Duodenal mucosa (tissue), 2 donors: ENCODE results near the gene CADPS2.

ENCODE experiments used
- H3K27ac ChIP-seq: one replicate; pipeline ENCODE4 v1.7.0; 2013; ENCODE audit warnings: low read depth, low read length
- H3K27me3 ChIP-seq, 2 donors: one replicate each; pipeline ENCODE4 v1.7.0; 2013; ENCODE audit warnings: low read length in 2 of 2, control low read depth in 1 of 2; ENCODE audit not compliant: insufficient read depth in 2 of 2, control insufficient read depth in 1 of 2
- H3K36me3 ChIP-seq, 2 donors: one replicate each; pipeline ENCODE4 v1.7.0; 2013; ENCODE audit warnings: low read length in 2 of 2, control low read depth in 1 of 2; ENCODE audit not compliant: insufficient read depth in 2 of 2, control insufficient read depth in 1 of 2
- H3K4me1 ChIP-seq, 2 donors: one replicate each; pipeline ENCODE4 v1.7.0; 2013; ENCODE audit warnings: low read length in 2 of 2, control low read depth in 1 of 2; ENCODE audit not compliant: insufficient read depth in 2 of 2, control insufficient read depth in 1 of 2
- H3K4me3 ChIP-seq, 2 donors: one replicate each; pipeline ENCODE4 v1.7.0; 2013; ENCODE audit warnings: low read length in 2 of 2, low read depth in 1 of 2
- H3K9ac ChIP-seq, 2 donors: one replicate each; pipeline ENCODE4 v1.7.0; 2013; ENCODE audit warnings: low read length in 2 of 2, low read depth in 1 of 2
- H3K9me3 ChIP-seq, 2 donors: one replicate each; pipeline ENCODE4 v1.7.0; 2013; ENCODE audit warnings: low read length in 2 of 2, control low read depth in 1 of 2; ENCODE audit not compliant: control insufficient read depth in 1 of 2

The CADPS2 gene

GRCh38 chr7:122430710-122431109, 455.6 kb downstream of the CADPS2 start:
- H3K4me1 ChIP-seq: no peaks in the 10 kb centered on the region
- no peaks in the 10 kb centered on the region for H3K36me3 ChIP-seq
- H3K27ac ChIP-seq: no peak overlapping the region
- H3K9me3 ChIP-seq: no peaks in the 10 kb centered on the region
- H3K27me3 ChIP-seq: no peaks in the 10 kb centered on the region
- H3K9ac ChIP-seq: no peak overlapping the region
- no peak overlapping the region for H3K4me3 ChIP-seq

- Histone ChIP-seq H3K27ac (no peak overlapping the region), H3K27me3 (no peaks in the 10 kb centered on the region), H3K4me3 (no peak overlapping the region), H3K9me3 (no peaks in the 10 kb centered on the region), H3K4me1 (no peaks in the 10 kb centered on the region), H3K9ac (no peak overlapping the region), H3K36me3 (no peaks in the 10 kb centered on the region)
Measured at GRCh38 chr7:122429926-122430325, 456.3 kb downstream of the CADPS2 start.

GRCh38 chr7:122425731-122426130, 460.5 kb downstream of the CADPS2 start:
- H3K4me1 ChIP-seq: no peaks in the 10 kb centered on the region
- H3K36me3 ChIP-seq: no peaks in the 10 kb centered on the region
- no peaks in the 10 kb centered on the region for H3K27me3 ChIP-seq
- H3K4me3 ChIP-seq: no peak overlapping the region
- H3K9ac ChIP-seq: no peak overlapping the region
- H3K27ac ChIP-seq: no peak overlapping the region
- H3K9me3 ChIP-seq: no peaks in the 10 kb centered on the region

- Histone ChIP-seq H3K27me3 (no peaks in the 10 kb centered on the region), H3K4me1 (no peaks in the 10 kb centered on the region), H3K4me3 (no peak overlapping the region), H3K27ac (no peak overlapping the region), H3K9ac (no peak overlapping the region), H3K36me3 (no peaks in the 10 kb centered on the region), H3K9me3 (no peaks in the 10 kb centered on the region)
Measured at GRCh38 chr7:122423591-122423990, 462.7 kb downstream of the CADPS2 start.

- Histone ChIP-seq H3K4me3 (no peak overlapping the region), H3K27me3 (no peaks in the 10 kb centered on the region), H3K27ac (no peak overlapping the region), H3K9ac (no peak overlapping the region), H3K36me3 (peaks cover 0 to 3% of the 10 kb centered on the region in 2 donors), H3K4me1 (no peaks in the 10 kb centered on the region), H3K9me3 (no peaks in the 10 kb centered on the region)
Measured at GRCh38 chr7:122416336-122416735, 469.9 kb downstream of the CADPS2 start.

- H3K36me3 ChIP-seq: peaks cover 0 to 3% of the 10 kb centered on the region in 2 donors
- H3K9me3 ChIP-seq: no peaks in the 10 kb centered on the region
- H3K4me3 ChIP-seq: no peak overlapping the region
- H3K4me1 ChIP-seq: no peaks in the 10 kb centered on the region
- H3K27me3 ChIP-seq: no peaks in the 10 kb centered on the region
- H3K27ac ChIP-seq: no peak overlapping the region
- no peak overlapping the region for H3K9ac ChIP-seq
Measured at GRCh38 chr7:122415510-122415909, 470.8 kb downstream of the CADPS2 start.

- no peak overlapping the region for H3K9ac ChIP-seq
- no peaks in the 10 kb centered on the region for H3K27me3 ChIP-seq
- H3K27ac ChIP-seq: no peak overlapping the region
- peaks cover 0 to 3% of the 10 kb centered on the region in 2 donors for H3K36me3 ChIP-seq
- H3K9me3 ChIP-seq: no peaks in the 10 kb centered on the region
- H3K4me3 ChIP-seq: no peak overlapping the region
- no peaks in the 10 kb centered on the region for H3K4me1 ChIP-seq
Measured at GRCh38 chr7:122413339-122413738, 472.9 kb downstream of the CADPS2 start.

GRCh38 chr7:122412883-122413282, 473.4 kb downstream of the CADPS2 start:
- Histone ChIP-seq H3K27ac (no peak overlapping the region), H3K9me3 (no peaks in the 10 kb centered on the region), H3K27me3 (no peaks in the 10 kb centered on the region), H3K4me3 (no peak overlapping the region), H3K4me1 (no peaks in the 10 kb centered on the region), H3K36me3 (peaks cover 0 to 3% of the 10 kb centered on the region in 2 donors), H3K9ac (no peak overlapping the region)

GRCh38 chr7:122412441-122412840, 473.8 kb downstream of the CADPS2 start:
- Histone ChIP-seq H3K4me1 (no peaks in the 10 kb centered on the region), H3K9ac (no peak overlapping the region), H3K27ac (no peak overlapping the region), H3K27me3 (no peaks in the 10 kb centered on the region), H3K36me3 (peaks cover 0 to 3% of the 10 kb centered on the region in 2 donors), H3K9me3 (no peaks in the 10 kb centered on the region), H3K4me3 (no peak overlapping the region)

- Histone ChIP-seq H3K27ac (no peak overlapping the region), H3K9me3 (no peaks in the 10 kb centered on the region), H3K9ac (no peak overlapping the region), H3K4me3 (no peak overlapping the region), H3K4me1 (no peaks in the 10 kb centered on the region), H3K27me3 (no peaks in the 10 kb centered on the region), H3K36me3 (no peaks in the 10 kb centered on the region)
Measured at GRCh38 chr7:122407195-122407594, 479.1 kb downstream of the CADPS2 start.

GRCh38 chr7:122403113-122403512, 483.1 kb downstream of the CADPS2 start:
- Histone ChIP-seq H3K36me3 (no peaks in the 10 kb centered on the region), H3K4me1 (no peaks in the 10 kb centered on the region), H3K4me3 (no peak overlapping the region), H3K27ac (no peak overlapping the region), H3K9me3 (no peaks in the 10 kb centered on the region), H3K27me3 (no peaks in the 10 kb centered on the region), H3K9ac (no peak overlapping the region)
